Dermis lymphatic vessel endothelial cell (primary cell): Measurements from ENCODE around the gene CMTM2. TPM values are rescaled to one million over a fixed set of nuclear protein-coding genes. Genes with fewer than 3 reads are reported as not detected.

Experiments used
- total RNA-seq: library from RNA; depleted of rRNA; stranded (reverse); fragments of >200 nt; gene quantifications from 2 replicates; pipeline ENCODE4 v1.2.1, GENCODE V29; 2014

Gene CMTM2, protein sequence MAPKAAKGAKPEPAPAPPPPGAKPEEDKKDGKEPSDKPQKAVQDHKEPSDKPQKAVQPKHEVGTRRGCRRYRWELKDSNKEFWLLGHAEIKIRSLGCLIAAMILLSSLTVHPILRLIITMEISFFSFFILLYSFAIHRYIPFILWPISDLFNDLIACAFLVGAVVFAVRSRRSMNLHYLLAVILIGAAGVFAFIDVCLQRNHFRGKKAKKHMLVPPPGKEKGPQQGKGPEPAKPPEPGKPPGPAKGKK
- not detected in 2 replicates for total RNA-seq

DNA sequence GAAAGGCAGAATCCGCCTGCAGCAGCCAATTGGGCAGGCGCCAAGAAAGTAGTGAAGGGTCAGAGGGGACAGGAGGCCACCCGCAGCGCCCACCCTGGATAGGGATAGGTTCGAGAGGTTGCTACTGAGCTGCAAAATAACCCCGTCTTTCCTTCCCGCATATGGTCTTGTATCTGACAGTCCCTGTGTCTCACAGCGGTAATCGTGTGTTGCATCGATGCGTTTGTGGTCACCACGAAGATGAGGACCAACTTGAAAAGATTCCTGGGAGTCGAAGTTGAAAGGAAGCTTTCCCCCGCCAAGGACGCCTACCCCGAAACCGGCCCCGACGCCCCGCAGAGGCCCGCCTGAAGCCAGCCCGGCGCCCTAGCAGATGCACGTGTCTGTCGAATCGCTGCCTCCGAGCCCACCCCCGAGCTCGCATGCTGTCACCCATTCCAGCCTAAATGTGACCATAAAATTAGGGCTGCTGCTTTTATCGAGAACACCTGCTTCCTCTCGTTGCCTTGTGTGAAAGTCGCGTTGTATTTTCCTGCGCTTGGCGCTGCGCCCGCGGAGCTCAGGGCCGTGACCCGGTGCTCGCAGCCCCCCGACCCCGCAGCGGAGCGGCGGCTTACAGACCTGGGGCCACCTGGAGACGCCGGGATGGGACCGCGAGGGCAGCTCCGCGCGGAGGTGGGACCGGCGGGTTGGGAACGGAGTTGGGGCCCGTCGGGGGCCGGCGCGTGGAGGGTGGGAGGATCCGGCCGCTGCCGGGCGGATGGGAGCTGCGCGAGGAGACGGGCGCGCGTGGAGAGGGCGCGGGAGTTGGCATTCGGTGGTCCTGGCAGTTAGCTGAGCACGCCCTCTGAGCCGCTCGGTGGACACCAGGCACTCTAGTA, at the start of gene CMTM2:
TSS of gene CMTM2 (plus strand) at position 813 of the 881 bp plus-strand sequence. CDS start 145 bp downstream, outside the sequence.

DNA sequence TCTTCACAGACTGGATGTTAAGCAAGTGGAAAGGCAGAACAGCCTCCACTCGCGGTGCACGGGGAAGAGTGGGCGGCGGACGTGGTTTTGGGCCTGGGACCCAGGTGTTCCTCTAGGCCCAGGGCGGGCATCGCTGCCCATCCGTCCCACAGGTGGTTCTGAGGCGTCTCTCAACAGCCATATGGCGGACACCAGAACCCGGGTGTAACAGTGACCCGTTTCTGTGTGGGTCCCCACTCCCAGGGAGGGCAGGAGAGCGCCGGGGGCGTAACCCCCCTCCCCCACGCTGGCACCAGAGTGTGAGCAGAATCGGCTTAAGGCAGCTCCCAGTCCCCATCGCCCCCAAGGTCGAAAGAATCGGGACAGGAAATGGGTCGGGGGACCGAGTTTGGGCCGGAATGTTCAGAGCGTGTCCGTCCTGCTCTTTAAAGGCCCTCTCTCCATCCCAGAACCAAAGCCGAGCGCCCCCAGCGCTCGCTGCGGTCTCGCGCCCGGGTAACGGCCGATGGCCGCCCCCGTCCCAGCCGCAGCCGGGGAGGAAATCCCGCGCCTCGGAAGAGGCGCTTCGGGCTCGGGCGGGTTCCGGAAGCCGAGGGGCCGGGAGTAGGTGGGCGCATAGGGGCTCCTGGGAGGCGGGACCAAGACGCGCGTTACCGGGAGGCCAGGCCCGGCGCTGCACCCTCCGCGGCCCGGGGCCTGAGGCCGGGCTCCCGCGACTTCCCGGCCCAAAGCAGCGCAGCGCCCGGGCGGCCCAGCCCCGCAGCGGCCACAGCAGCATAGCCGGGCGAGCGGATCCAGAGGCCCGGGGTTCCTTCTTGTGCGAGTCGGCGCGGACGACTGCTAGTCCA, 29.8 kb upstream of the CMTM2 start, which contains the start of gene TK2:
TSS of gene TK2 (minus strand) at position 839 of the 848 bp plus-strand sequence. CDS start at position 778, 61 bp downstream.

DNA sequence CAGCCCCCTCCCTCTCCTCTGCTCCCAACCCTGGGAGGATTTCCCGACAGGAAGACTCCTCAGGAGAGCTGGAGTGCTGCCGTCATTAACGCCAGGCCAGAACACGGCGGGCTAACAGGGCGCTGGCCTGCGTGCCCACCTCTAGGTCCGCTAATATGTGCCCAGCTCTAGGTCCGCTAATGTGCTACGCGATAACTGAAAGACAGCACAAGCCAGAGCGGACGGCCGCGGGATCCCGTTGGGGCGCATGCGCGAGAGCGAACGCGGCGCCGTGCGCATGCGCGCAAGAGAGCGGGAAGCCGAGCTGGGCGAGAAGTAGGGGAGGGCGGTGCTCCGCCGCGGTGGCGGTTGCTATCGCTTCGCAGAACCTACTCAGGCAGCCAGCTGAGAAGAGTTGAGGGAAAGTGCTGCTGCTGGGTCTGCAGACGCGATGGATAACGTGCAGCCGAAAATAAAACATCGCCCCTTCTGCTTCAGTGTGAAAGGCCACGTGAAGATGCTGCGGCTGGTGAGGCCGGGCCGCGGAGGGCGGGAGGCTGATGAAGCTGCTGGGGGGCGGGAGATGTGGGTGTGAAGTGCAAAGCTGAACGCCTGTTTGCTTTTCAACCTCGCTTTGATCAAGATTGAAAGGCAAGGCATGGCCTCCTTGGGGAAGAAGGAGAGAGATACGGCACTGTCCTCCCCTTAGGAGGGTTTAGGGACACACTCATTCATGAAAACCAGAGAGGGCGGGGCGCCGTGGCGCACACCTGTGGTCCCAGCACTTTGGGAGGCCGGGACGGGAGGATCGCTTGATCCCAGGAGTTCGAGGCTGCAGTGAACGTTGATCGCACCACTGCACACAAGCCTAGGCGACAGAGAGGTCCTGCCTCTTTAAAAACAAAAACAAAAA, 26.7 kb upstream of the CMTM2 start, which contains the start of gene CKLF:
TSS of gene CKLF (plus strand) at position 291 of the 892 bp plus-strand sequence. CDS start at position 431, 140 bp downstream.

DNA sequence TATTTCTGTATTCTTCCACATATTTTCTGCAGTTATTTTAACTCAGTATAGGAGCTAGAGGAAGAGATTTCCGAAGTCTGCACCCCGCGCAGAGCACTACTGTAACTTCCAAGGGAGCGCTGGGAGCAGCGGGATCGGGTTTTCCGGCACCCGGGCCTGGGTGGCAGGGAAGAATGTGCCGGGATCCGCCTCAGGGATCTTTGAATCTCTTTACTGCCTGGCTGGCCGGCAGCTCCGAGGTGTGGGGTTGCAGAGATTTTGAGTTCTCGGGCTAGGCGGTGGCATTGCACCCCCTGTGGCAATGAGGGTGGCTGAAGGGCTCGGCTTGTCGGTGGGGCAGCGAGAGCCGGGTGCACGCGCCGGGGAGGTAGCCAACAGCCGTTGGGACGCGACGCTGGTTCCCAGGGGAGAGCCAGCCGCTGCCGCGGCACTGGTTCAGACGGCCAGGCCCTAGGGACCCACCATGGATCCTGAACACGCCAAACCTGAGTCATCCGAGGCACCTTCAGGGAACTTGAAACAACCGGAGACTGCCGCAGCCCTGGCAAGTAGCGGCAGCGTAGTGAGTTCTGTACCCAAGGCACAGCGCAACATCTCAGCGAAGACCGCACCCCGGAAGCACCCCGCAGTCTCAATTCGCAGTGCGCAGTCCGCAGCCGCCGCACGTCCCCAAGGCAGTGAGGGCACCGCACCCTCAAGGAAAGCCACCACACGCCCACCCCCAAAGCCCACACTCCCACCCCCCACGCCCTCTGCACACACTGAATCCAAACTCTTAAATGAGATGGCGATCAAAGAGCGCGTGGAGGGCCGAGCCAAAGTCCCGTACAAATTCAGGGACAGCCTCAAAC, 13.0 kb upstream of the CMTM2 start, which contains the start of gene CMTM1:
TSS of gene CMTM1 (plus strand) at position 389 of the 851 bp plus-strand sequence. CDS start at position 464, 75 bp downstream.

DNA sequence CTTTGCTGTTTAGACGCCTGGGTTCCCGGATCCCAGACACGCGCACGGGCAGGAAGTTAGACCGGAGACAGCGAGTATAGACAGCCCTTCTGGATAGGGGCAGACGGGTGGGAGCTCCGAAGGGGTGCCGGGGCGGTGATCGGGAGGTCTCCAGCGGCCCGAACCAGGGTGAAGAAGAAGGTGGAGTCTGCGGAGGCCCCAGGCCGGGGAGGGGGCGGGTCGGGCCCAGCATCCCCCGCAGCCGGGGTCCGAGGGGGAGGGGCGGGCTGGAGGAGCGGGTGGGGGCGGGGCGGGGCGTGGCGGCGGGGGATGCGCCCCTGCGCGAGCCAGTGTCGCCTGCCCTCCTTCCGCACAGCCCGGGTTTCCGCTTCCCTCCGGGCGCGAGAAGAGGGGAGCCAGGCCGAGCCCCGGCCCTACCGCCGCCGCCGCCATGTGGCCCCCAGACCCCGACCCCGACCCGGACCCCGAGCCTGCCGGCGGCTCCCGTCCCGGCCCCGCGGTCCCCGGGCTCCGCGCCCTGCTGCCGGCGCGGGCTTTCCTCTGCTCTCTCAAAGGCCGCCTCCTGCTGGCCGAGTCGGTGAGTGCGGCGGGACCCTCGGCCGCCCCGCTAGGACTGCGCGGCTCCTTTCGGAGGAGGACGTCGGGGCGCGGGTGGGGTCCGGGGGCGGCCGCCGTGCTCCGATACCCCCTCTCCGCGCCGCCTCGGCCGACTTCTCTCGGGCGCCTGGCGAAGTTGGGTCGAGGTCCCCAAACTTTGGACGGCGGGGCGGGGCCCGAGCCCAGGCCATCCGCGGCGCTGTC, 25.3 kb downstream of the CMTM2 start, which contains the start of gene CMTM3:
TSS of gene CMTM3 (plus strand) at position 329 of the 801 bp plus-strand sequence. CDS start at position 431, 102 bp downstream.

Other genes with a start within 250 kb of the CMTM2 start
- 325 and 335 TPM in 2 replicates for gene CDH5, start 212.8 kb upstream of the CMTM2 start, total RNA-seq
- 0.11 and 0.43 TPM in 2 replicates for gene BEAN1, start 152.2 kb upstream of the CMTM2 start, total RNA-seq
- gene TK2, start 29.3 kb upstream of the CMTM2 start, total RNA-seq: 32.4 and 36.3 TPM in 2 replicates
- 50.7 and 66.7 TPM in 2 replicates for gene CKLF, start 26.9 kb upstream of the CMTM2 start, total RNA-seq
- 1.8 and 2.1 TPM in 2 replicates for gene CMTM1, start 13.0 kb upstream of the CMTM2 start, total RNA-seq
- gene CMTM3, start 25.2 kb downstream of the CMTM2 start, total RNA-seq: 22.8 and 35.8 TPM in 2 replicates
- 9.8 and 10.0 TPM in 2 replicates for gene CMTM4, start 117.3 kb downstream of the CMTM2 start, total RNA-seq
- 118 and 132 TPM in 2 replicates for gene DYNC1LI2, start 172.1 kb downstream of the CMTM2 start, total RNA-seq
- under 0.01 and 0.09 TPM in 2 replicates for gene TERB1, start 222.1 kb downstream of the CMTM2 start, total RNA-seq